HUDEP-2 (cell line): ENCODE results near the gene SMAD6.

Source experiments
- DNase-seq, 76 experiments: peaks; one replicate each; lab custom pipeline; 2025; ENCODE audit not compliant: unreplicated experiment in 76 of 76; lab: John Stamatoyannopoulos, UW

Gene SMAD6

GRCh38 chr15:66768987-66769386, 67.0 kb downstream of the SMAD6 start:
- no peak for DNase-seq

- DNase-seq = no peak
Observed at GRCh38 chr15:66770518-66771350, 68.7 kb downstream of the SMAD6 start.

- DNase-seq = no peak
Observed at GRCh38 chr15:66771351-66771650, 69.3 kb downstream of the SMAD6 start.

GRCh38 chr15:66772604-66773128, 70.6 kb downstream of the SMAD6 start:
- DNase-seq = no peak

- no peak for DNase-seq
Observed at GRCh38 chr15:66773129-66773873, 71.3 kb downstream of the SMAD6 start.

- peak in 64 of 76 experiments; percentile 4 to 75 (median 43) for DNase-seq
Observed at GRCh38 chr15:66774001-66774814, 72.2 kb downstream of the SMAD6 start.

- no peak for DNase-seq
Observed at GRCh38 chr15:66775127-66776105, 73.4 kb downstream of the SMAD6 start.

- DNase-seq = no peak
Observed at GRCh38 chr15:66777054-66777453, 75.0 kb downstream of the SMAD6 start.

GRCh38 chr15:66777596-66778313, 75.7 kb downstream of the SMAD6 start:
- no peak for DNase-seq

GRCh38 chr15:66778314-66778665, 76.3 kb downstream of the SMAD6 start:
- DNase-seq = no peak

GRCh38 chr15:66778716-66779115, 76.7 kb downstream of the SMAD6 start:
- DNase-seq = no peak

- no peak for DNase-seq
Observed at GRCh38 chr15:66779331-66780009, 77.4 kb downstream of the SMAD6 start.

- no peak for DNase-seq
Observed at GRCh38 chr15:66780172-66780972, 78.3 kb downstream of the SMAD6 start.

- DNase-seq = no peak
Observed at GRCh38 chr15:66780973-66781718, 79.1 kb downstream of the SMAD6 start.

- DNase-seq = no peak
Observed at GRCh38 chr15:66782785-66783184, 80.7 kb downstream of the SMAD6 start.

- no peak for DNase-seq
Observed at GRCh38 chr15:66783314-66783713, 81.3 kb downstream of the SMAD6 start.

GRCh38 chr15:66783725-66784124, 81.7 kb downstream of the SMAD6 start:
- DNase-seq = no peak
